ENCODE results near the gene CDC25A. TPM values are rescaled to one million over a fixed set of nuclear protein-coding genes. Genes with fewer than 3 reads are reported as not detected.
A peak's percentile ranks its signal among the peaks of the same experiment; 100 is the strongest.

CDC25A gene
- polyA plus RNA-seq, 2 of the 4 experiments (the other 2 are of a cell fraction) = 6.4 to 9.8 TPM

DNA sequence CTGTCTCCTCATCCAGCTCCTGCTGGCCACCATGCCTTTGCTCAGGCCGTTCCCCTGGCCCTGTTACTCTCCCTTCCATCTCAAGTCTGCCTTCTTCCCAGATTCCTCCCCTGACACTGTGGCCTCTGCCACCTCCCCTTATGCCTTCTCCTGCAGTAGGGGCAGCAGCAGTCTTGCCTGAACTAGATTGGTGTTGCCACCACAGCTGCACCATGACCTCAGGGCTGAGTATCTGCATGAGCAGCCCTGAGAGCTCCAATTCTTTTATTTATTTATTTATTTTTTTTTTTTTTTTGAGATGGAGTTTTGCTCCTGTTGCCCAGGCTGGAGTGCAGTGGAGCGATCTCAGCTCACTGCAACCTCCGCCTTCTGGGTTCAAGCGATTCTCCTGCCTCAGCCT is 21.2 kb upstream of the CDC25A start:
- WGBS (ENCODE audit: missing lambda C conversion rate) = 80% methylated on average over 4 of the region's 4 CpGs
- CTCF ChIA-PET = interaction anchor here (1.0 to 1.4 kb wide), 2 partner anchors 15 to 191 kb away, joined by 4 to 6 read pairs; no protein-coding TSS in a partner anchor

DNA sequence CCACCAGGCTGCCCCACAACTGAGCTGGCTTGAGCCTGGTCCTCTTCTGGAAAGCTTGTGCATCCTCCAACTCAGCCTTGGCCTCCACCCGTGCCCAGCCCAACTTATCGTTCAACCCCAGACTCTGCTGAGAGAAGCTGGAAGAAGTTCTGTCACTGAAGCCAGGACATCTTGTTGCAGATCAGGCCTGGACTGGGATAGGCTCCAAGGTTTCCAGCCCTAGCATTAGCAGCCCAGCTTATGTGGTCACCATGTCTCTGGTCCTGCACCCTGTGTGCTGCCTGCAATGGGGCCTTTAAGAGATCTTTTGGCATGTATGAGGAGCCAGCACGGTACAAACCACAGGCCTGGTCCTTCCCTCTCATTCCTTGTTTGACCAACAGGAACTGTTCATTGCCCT is 19.9 kb upstream of the CDC25A start:
- Histone ChIP-seq H3K27ac (no peak overlapping the region), H3K4me2 (no peak overlapping the region), H3K9me3 (no peaks in the 10 kb centered on the region), H3K4me1 (no peaks in the 10 kb centered on the region), H3K4me3 (no peak overlapping the region)
- ChIA-PET CTCF (interaction anchor here (0.9 kb wide), 1 partner anchor 20 kb away, joined by 3 read pairs; no protein-coding TSS in a partner anchor), POLR2A (no interaction called here)
- DNase-seq (ENCODE audit: low read depth in 1 of 2, low spot score in 1 of 2) = no peak
- TF ChIP-seq NR3C1 (IDR thresholded peaks at IDR 0.05) (no peak), CBX8 (IDR thresholded peaks at IDR 0.05) (no peak), ZSCAN20 (CRISPR knock-in tag; IDR thresholded peaks at IDR 0.05) (no peak), ZFP36 (IDR thresholded peaks at IDR 0.05; ENCODE audit: borderline replicate concordance, partially characterized antibody) (no peak), HOXA7 (CRISPR knock-in tag; IDR thresholded peaks at IDR 0.05) (no peak), HEYL (CRISPR knock-in tag; IDR thresholded peaks at IDR 0.05) (no peak), HDAC2 (IDR thresholded peaks at IDR 0.05) (no peak), FOSL2 (IDR thresholded peaks at IDR 0.05) (no peak), FOSL2 (CRISPR knock-in tag; IDR thresholded peaks at IDR 0.05) (no peak), NPAS2 (CRISPR knock-in tag; IDR thresholded peaks at IDR 0.05; ENCODE audit: borderline replicate concordance) (no peak), CHD4 (IDR thresholded peaks at IDR 0.05; ENCODE audit: borderline replicate concordance) (no peak), JUNB (IDR thresholded peaks at IDR 0.05) (no peak), BHLHE40 (IDR thresholded peaks at IDR 0.05; ENCODE audit: low read depth, low read length) (no peak), SMC3 (IDR thresholded peaks at IDR 0.05) (no peak), MAFK (IDR thresholded peaks at IDR 0.05; ENCODE audit: partially characterized antibody) (no peak), RARB (CRISPR knock-in tag; IDR thresholded peaks at IDR 0.05) (no peak)
- TF ChIP-seq, protein P1, sequence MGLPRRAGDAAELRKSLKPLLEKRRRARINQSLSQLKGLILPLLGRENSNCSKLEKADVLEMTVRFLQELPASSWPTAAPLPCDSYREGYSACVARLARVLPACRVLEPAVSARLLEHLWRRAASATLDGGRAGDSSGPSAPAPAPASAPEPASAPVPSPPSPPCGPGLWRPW (IDR thresholded peaks at IDR 0.05) = no peak
- TF ChIP-seq, protein P2, sequence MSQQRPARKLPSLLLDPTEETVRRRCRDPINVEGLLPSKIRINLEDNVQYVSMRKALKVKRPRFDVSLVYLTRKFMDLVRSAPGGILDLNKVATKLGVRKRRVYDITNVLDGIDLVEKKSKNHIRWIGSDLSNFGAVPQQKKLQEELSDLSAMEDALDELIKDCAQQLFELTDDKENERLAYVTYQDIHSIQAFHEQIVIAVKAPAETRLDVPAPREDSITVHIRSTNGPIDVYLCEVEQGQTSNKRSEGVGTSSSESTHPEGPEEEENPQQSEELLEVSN (IDR thresholded peaks at IDR 0.05; ENCODE audit: borderline replicate concordance, low read depth) = no peak
- TF ChIP-seq, protein P3, sequence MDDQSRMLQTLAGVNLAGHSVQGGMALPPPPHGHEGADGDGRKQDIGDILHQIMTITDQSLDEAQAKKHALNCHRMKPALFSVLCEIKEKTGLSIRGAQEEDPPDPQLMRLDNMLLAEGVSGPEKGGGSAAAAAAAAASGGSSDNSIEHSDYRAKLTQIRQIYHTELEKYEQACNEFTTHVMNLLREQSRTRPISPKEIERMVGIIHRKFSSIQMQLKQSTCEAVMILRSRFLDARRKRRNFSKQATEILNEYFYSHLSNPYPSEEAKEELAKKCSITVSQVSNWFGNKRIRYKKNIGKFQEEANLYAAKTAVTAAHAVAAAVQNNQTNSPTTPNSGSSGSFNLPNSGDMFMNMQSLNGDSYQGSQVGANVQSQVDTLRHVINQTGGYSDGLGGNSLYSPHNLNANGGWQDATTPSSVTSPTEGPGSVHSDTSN (IDR thresholded peaks at IDR 0.05) = no peak
- TF ChIP-seq, protein P4, sequence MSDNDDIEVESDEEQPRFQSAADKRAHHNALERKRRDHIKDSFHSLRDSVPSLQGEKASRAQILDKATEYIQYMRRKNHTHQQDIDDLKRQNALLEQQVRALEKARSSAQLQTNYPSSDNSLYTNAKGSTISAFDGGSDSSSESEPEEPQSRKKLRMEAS (IDR thresholded peaks at IDR 0.05) = no peak
- no peak for ATAC-seq
- FAIRE-seq = no peak
- 100% methylated on average over 1 of the region's 3 CpGs for WGBS (ENCODE audit: missing lambda C conversion rate)

More for the DNA sequence above, 21.2 kb upstream of the CDC25A start:
- Histone ChIP-seq H3K4me1 (no peaks in the 10 kb centered on the region), H3K9me3 (no peaks in the 10 kb centered on the region), H3K27ac (no peak overlapping the region), H3K4me3 (no peak overlapping the region), H3K4me2 (no peak overlapping the region)
- ATAC-seq = peak in 1 of 2 experiments; percentile 32; a peak in 1 of 6 replicates
- FAIRE-seq = no peak
- TF ChIP-seq MAZ (IDR thresholded peaks at IDR 0.05; ENCODE audit: borderline replicate concordance, low read depth, low read length) = no peak
- TF ChIP-seq, protein P5, sequence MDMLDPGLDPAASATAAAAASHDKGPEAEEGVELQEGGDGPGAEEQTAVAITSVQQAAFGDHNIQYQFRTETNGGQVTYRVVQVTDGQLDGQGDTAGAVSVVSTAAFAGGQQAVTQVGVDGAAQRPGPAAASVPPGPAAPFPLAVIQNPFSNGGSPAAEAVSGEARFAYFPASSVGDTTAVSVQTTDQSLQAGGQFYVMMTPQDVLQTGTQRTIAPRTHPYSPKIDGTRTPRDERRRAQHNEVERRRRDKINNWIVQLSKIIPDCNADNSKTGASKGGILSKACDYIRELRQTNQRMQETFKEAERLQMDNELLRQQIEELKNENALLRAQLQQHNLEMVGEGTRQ (IDR thresholded peaks at IDR 0.05) = no peak
- TF ChIP-seq HOXB13 (CRISPR knock-in tag; IDR thresholded peaks at IDR 0.05; ENCODE audit: low read depth) = no peak
- TF ChIP-seq EHF (CRISPR knock-in tag; IDR thresholded peaks at IDR 0.05) = no peak
- no peak for TF ChIP-seq EP300 (IDR thresholded peaks at IDR 0.05)
- no peak for TF ChIP-seq ZFP36 (IDR thresholded peaks at IDR 0.05; ENCODE audit: borderline replicate concordance, partially characterized antibody)
- TF ChIP-seq FOSL2 (IDR thresholded peaks at IDR 0.05) = no peak
- TF ChIP-seq FOSL2 (CRISPR knock-in tag; IDR thresholded peaks at IDR 0.05) = no peak
- TF ChIP-seq SMC3 (IDR thresholded peaks at IDR 0.05) = no peak
- TF ChIP-seq PHF8 (IDR thresholded peaks at IDR 0.05; ENCODE audit: borderline replicate concordance, low read depth) = no peak
- no peak for TF ChIP-seq ZNF302 (CRISPR knock-in tag; IDR thresholded peaks at IDR 0.05)
- no peak for TF ChIP-seq HEYL (CRISPR knock-in tag; IDR thresholded peaks at IDR 0.05)
- no peak for TF ChIP-seq CBX8 (IDR thresholded peaks at IDR 0.05)
- no peak for TF ChIP-seq SREBF2 (IDR thresholded peaks at IDR 0.05)
- no peak for TF ChIP-seq ESRRA (IDR thresholded peaks at IDR 0.05; ENCODE audit: borderline replicate concordance, low read length)
- no peak for TF ChIP-seq KDM1A (IDR thresholded peaks at IDR 0.05; ENCODE audit: low read depth)
- no peak for TF ChIP-seq MYC (IDR thresholded peaks at IDR 0.05; ENCODE audit: borderline replicate concordance, low read length)
- TF ChIP-seq TFCP2L1 (CRISPR knock-in tag; IDR thresholded peaks at IDR 0.05) = no peak
- no peak for TF ChIP-seq HDAC2 (IDR thresholded peaks at IDR 0.05)
- POLR2A ChIA-PET = no interaction called here
- no peak for DNase-seq (ENCODE audit: low read depth in 1 of 2, low spot score in 1 of 2)
